GM18499 (cell line): Measurements from ENCODE around the gene BAIAP2.

Source experiments
- ATAC-seq: cut with Tn5 transposase; IDR thresholded peaks from one replicate; pipeline ENCODE4 v1.9.1; 2021; ENCODE audit warnings: moderate number of reproducible peaks; ENCODE audit not compliant: insufficient read depth, unreplicated experiment

The BAIAP2 gene

DNA sequence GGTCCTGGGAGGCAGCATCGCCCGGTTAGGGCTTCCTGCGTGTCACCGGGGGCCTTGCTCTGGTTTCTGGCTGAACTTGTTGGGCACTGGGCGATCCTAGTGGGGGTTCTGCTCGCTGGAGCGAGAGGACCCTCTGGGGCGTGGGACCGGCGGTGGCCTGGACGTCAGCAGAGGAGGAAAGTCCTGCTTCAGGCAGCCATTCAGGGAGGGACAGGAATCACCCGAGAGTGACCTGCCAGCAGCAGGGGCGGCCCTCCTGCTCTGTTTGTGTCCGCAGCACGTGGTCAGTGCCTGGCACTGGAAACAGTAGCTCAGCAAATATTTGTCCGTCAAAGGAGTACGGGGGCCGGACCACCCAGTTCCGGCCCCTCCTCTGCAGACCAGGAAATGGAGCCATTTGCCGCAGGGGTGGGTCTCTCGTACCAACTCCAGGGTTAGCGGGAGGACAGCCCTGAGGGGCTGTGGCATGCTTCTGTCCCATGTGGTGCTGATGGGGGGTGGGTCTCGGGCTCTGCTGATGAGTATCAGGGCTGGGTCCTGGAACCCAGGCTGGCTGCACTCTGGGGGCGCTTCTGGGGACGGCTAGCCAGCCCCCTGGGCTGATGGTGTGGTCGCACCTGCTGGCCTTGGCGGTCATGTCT is 48.3 kb downstream of the BAIAP2 start:
- ATAC-seq, result no peak

DNA sequence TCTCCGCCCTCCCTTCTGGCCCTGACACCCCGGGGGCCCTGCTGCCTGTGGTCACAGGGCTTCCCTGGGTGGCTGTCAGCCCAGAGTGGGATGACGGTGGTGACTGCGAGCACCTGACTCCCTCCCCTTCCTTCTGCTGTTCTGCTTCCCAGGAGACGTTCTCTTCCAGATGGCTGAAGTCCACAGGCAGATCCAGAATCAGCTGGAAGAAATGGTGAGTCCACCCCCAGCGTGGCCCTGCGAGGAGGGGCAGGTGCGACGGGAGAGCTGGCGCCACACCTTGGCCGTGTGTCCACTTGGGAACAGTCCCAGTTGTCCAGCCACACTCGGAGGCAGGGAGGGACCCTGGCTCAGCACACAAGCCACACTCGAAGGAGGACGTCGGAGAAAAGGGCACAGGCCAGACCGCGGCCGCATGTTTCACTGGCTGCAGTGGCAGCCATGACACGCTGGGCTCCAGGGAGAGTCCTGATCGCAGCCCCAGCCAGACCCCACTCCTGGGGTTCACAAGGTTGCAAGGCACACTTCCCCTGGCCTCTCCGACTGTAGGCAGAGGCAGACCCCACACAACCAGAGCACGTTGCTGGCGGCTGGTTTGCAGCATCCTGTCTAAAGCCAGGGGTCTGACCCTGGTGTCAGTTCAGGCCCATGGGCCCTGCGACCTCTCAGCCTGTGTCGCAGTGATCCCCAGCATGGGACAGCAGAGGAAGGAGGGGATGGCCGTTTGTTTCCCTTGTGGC is 49.9 kb downstream of the BAIAP2 start:
- no peak for ATAC-seq

DNA sequence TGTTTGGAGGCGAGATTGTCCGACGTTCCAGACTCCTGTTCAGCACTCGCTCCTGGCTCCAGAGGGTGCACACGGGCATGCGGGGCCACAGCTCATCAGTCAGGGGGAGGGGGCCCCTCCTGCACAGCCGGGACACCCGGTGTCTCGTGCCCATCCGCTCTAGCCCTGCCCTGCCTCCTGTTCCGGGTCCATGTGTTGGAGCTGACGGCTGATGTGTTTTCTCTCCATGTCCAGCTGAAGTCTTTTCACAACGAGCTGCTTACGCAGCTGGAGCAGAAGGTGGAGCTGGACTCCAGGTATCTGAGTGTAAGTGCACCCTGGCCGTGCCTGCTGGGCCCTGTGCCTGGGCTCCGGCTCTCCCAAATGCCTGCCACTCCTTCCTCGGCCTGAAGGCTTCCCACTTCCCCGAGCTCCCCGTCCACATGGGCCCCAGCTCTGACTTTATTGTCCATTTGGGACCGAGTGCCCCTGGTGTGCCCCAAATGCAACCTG is 50.5 kb downstream of the BAIAP2 start:
- no peak for ATAC-seq

DNA sequence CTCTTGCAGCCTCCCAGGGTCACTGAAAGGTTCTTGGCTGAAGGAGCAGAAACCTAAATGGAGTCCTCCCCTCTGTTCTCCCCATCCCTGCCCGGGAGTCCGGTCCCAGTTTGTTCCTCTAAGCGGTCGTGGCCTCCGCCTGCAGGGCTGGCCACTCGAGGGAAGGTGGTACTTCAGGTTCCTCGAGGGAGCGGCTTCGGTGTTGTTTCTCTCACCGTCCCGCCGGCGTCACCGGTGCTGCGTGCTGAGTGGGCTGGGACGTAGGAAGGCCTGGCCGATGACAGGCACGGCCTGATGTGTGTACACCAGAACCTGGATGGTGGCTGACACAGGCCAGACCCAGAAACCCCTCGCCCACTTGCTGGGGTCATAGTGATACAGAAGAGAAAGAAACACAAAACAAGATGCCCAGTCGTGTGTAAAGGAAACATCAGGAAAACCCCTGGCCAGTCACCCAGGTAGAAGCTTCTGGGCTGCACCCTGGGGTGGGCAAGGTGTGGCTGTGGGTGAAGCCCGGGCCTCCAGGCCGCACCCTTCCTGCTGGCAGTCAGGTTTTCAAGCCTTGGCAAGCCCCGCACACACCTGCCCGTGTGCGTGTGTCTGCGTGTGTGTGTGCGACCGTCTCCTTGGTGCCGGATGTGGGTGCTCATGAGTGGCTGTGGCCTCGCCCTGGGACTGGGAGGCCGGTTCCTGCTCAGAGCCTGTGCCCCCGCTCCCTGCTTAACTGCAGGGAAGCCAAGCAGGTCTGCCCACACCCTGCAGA is 52.0 kb downstream of the BAIAP2 start:
- ATAC-seq, result no peak

DNA sequence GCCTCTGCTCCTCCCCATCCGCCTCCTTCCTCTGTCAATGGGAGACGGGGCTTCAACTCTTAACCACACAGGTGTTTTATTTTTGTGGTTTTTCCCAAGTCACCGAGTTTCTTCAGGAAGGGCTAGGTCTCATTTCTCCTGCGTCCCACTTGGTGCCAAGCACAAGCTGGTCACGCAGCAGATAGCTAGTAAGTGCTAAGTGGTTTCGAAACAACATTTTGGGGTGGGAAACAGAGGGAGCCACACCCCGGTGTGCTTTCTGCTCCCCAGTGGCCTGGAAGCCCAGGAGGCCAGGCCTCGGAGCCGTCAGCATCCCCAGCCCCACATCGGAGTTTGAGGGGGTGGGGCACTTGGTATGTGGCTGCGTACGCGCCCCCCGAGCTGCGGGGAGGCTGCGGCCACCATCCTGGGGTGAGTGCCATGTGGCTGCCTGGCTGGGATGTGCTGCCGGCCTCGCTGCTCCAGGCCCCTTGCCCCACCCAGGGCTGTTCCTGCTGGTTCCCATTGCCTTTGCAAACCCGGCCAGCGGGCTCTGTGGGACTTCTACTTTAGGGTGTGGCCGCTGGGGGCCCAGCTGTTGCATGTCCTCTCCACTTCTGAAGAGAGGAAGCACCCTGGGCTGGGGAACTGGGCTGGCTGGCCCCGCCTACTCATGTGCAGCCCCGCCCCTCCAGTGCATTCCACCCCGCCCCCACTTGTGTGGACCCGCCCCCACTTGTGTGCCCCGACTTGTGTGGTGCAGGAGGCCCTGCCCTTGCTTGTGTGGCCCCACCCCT is 55.6 kb downstream of the BAIAP2 start:
- no peak for ATAC-seq

DNA sequence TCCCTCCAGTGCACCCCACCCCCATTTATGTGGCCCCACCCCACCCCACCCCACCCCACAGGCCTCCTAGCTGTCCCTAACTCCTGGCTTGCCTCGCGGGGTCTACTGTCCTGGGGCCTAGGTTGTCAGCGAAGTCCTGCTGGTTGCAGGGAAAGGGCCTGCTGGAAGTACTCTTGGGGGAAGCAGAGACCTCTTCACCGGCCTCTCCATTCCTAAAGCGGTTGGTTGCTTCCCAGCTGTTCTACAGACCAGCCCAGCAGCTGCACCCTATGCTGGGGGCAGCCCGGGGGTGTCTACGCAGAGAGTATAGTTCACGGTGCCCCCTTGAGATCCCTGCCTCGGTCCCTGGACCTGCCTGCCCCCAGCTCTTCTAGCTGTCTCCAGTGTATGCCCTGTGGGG is 56.2 kb downstream of the BAIAP2 start:
- ATAC-seq, result no peak

DNA sequence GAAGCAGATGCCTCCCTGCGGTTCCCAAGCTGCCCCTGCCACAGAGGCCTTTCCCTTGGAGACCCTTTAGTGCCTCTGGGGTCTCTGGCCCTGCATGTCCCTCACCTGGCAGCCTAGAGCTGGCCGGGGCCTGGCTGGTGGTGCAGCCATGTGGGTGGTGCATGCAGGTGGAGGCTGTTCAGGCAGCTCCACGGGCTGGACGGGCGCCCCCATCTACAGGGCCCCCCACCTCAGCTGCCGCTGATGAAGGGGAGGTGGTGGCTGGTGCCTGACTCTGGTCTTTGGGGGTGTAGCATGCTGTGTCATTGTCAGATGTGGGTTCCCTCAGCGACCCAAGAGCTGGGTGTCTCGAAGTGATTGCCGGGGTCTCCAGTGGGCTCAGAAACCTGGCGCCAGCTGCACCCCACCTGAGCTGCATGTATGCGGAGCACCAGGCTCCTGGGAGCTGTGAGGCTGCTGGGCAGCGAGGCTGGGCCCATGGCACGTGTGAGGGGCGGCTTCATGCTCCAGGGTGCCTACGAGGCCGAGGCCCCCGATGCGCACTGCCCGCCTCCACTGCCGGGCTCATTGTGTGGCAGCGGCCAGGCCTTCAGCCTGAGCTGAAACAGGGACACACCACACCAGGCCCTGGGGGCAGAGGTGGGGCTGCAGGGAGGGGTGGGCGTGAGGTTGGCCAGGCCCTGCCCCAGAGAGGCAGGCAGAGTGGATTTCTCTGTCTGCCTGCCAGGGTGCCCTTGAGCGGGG is 57.0 kb downstream of the BAIAP2 start:
- ATAC-seq, result no peak

DNA sequence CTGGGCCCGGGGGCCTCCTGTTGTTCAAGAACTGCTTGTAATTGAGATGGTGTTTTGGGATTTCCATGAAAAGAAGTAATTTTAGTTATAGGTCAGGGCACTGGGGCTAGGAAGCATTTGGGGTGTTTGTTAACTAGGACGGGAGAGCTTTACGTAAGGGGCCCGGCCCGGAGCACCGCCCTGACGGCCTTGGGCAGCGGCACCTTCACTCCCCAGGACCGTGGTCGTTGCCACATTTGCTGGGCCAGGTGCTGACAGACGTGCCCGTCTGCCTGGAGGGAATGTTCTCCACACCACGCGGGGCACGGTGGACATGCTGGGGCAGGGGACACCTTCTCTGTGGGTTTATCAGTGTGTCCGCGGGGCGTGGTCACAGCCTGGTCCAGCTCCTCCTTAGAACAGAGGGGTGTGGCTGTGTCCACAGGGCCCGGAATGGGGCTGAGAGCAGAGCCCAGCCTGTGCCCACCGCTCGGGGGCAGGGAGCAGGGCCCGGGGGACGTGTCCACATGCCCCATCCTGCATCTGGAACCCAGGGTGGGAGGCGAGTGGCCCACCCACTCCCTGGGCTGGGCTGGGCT is 57.7 kb downstream of the BAIAP2 start:
- ATAC-seq, result no peak

DNA sequence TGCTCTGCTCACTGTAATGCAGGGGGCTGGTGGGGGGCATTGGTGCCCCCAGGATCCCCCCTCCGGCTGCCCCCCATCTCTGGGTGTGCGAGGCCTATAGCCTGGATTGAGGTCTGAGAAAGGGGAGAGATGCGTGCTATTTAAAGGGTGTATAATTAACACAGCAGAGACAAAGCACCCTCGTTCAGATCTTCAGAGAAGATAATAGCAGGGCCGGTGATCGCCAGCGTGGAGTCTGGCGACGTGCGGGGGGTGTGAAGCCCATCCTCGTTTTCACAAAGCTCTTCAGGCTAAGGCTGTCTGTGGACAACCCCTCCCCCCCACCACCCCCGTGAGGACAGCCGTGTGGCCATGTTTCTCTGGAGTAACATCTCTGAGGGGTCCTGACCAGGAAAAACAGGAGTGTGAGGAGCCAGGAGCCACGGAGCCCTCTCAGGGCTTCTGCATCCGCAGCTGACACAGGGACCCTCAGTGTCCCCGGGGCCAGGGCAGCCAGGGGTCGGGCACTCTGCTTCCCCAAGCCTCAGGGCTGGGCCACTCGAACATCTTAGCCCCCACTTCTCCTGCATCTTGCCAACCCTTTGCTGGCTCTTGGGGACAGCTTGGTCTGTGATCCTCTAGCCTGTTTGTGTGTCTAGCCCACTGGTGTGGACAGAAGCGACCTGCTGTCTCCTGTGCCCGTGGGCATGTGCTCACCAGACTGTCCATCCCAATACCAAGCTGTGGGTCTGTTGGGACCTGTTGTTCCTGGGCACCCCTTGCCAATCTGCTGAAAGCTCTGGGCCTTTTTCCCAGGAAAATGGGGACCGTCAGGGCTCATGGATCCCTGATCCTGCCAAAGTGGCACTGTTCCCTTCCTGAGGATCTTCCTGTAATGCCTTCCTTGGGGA is 58.9 kb downstream of the BAIAP2 start:
- ATAC-seq, result no peak

DNA sequence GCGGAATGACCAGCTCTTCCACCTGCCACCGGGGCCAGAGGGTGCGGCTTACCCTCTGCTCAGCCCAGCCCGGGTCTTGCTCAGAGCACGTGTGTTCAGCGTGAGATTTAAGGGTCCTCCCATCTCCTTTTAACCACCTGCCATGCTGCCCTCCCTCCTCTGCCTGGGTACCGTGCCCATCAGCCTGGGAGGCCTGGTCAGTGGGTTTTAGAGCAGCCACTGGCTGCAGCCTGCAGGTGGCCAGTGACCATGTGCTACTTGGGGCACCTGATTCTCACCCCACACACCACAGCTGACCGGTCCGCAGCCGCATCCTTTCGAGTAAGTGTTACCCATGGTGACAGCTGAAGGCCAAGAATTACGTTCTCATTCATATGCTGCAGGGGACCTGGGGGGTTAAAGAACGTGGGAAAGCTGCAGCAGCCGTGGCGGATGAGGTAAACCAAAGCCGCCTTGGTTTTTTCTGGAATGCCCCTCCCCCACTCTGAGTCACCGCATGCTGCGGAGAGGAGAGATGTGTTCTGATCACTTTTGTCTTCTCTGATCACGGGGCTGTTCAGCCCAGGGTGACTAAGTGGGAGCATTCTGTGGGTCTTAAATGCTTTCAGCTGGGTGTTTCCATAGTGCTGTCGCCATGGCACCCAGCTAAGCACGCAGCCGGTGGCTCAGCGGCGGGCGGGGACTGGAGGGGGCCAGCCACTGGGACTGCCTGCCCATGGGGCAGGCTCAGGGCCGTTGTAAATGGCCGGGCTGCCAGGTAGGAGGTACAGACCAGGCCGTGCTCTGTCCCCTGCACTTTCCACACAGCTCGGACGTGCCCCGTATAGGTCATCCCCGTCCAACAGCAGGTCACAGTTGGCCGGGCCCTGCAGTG is 59.8 kb downstream of the BAIAP2 start:
- ATAC-seq, result no peak

DNA sequence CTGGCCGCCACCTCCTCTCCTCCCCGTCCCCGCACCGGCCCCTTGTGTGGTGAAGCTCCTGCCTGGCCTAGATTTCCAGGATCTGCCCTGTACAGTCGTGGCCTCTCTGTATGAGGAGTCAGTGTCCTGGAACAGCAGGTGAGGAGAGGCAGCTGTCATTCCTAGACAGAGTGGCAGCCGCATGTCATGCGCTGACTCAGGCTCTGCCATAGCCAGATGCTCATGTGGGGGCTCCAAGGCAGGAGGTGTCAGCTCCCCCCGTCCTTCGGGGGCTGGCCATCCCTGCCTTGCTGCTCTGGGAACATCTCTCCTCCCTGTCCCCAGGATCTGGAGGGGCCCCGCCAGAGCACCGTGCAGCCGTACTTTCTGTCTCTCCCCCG is 60.4 kb downstream of the BAIAP2 start:
- no peak for ATAC-seq

DNA sequence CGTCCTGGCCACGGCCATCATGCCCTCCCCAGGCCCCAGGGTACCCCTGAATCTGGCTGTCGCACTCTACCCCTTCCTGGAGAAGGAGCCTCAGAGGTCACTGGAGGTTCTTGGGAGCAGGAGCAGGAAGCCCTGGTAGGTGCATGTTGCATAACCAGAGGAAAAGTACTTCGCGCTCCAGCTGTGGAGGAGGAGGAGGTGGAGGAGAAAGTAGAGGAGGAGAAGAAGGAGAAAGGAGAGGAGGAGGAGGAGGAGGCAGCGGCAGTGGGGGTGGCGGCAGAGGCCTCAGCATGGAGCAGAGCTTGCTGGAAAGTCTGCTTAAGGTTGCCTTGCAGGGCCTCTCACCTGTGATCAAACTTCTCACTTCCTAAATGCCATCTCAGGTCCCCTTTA is 61.8 kb downstream of the BAIAP2 start:
- ATAC-seq, result no peak

DNA sequence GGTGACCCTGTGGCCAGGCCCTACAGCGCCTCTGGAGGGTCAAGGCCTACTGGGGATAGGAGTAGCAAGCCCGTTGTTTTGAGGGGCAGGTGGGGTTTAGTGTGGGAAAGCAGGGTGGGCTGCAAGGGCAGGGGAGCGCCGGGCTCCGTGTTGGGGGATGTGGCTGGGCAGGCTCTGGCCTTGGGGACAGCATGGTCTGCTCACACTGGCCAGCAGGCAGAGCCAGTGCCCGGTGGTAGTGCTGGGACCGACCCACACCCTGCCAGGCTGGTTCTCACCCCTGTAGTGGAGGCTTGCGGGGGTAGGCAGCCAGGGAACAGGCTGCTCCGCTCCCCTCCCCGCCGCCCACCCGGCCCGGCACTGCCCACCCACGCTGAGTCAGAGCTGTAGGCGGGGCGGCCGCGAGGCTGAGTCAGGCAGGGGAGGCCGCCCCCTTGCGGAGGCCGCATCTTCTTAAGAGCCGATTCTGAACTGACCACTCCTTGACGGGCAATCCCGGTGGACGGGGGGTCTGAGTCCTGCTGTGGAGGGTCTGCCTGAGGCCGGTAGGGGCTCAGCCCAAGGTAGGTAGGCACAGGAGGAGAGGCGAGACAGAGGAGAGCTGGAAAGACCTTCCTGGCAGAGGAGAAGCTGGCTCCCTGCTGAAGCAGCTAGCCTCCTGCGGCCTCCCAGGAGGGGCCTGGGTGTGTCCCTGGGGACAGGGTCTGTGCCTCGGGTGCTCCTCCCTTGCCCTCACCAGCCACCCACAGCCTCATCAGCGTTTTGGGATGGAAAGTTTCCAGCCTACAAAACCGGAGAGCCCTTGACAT is 62.4 kb downstream of the BAIAP2 start:
- ATAC-seq, result no peak

DNA sequence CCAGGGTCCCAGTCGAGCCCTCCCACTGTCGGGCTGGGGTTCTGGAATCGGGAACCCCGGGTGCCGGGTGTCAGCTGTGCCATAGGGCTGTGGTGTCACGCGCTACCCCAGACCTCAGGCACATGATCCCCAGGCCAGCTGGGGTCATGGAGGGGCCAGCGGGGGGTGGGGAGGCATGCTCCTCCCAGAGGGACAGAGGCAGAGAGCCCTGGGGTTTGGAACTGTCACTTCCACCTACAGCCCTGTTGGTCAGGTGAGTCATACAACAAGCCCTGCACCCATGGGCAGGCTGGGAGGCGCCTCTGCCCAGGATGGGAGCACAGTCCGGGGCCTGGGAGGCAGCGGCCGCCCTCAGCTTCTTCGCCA is 63.0 kb downstream of the BAIAP2 start:
- no peak for ATAC-seq

DNA sequence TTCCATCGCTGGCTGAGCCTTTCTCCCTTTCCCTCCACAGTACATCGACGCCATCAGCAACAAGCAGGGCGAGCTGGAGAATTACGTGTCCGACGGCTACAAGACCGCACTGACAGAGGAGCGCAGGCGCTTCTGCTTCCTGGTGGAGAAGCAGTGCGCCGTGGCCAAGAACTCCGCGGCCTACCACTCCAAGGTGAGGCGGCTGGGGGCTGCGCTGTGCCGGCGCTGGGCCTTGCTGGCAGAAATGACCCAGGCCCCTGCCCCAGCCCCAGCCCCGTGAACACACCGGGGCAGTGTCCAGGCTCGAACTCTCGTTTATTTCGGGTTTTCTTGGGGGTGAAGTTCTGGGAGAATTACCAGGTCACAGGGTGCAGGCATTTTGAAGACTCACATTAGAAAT is 64.9 kb downstream of the BAIAP2 start:
- ATAC-seq, result no peak

DNA sequence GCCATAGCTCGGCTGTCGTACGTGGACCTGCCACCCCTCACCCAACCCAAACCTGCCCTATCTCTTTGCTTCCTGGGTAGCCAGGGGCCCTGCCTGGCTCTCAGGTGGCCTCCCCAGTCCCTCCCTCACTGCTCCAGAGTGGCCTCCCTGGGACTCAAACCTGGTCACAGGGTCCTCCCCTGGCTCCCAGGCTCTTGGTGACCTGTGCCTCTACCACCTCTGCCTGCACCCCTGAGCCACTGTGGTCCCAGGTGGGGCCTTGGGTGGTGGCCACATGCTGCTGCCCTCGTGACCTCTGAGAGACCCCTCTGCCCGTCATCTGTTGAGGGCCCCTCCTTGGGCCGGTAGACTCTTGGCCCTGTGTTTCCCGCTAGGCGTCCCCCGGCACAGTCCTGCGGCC is 65.7 kb downstream of the BAIAP2 start:
- no peak for ATAC-seq
